ENCODE results near the gene TENM4. TPM values are rescaled to one million over a fixed set of nuclear protein-coding genes. Genes with fewer than 3 reads are reported as not detected.

TENM4 gene
- total and polyA plus RNA-seq, 2 of the 8 experiments (the other 6 are each of a cell fraction or from before 2014, with no cell fraction given), result 3.5 to 7.2 TPM

- TF ChIP-seq TBP (IDR thresholded peaks at IDR 0.05; ENCODE audit: low read depth, low read length), result no peak
- no peak for TF ChIP-seq GTF2F1 (IDR thresholded peaks at IDR 0.05; ENCODE audit: borderline replicate concordance, low read depth, low read length)
Measured at GRCh38 chr11:78818201-78818600, 622.6 kb downstream of the TENM4 start (continued).
